ENCODE results near the gene MIPOL1. TPM values are rescaled to one million over a fixed set of nuclear protein-coding genes. Genes with fewer than 3 reads are reported as not detected.

Gene MIPOL1
- total RNA-seq, 4 donors from 2014 or later: 17.0 to 43.4 (median 30.2) TPM

DNA sequence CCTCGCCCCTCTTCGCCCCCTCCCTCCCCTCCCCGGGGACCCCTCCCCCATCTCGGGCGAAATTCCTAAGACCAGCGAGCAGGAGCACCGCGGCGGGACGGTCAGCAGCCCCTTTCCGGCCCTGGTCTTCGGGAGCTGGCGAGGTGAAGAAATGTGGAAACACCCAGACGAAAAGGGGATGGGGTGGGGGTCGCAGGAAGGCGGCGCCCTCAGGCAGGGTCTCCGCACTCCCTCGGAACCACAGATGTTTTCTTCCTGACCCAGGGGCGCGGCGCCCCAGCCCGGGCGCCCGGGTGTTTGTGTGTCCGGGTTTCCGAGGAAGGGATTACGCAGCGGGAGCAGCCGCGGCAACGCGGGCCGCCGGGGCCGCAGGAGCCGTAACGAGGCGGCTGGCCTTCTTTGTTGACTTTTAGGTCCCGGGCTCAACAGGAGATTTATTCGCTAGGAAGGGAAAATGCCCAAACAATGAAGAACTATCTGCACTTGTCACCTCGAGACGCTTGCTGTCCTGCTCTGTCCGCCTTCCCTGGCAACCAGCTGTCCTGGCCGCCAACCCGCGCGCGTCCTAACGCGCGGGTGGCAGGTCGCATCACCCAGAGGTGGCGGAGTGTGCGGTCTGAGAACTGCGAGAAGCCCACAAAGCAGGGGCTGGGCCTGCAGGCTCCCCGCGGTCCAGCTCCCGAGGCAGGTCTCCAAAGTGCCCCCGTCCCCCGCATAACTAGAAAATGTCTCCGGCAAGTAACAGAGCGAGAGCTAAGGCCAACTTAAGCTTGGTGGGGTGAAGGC is 390.3 kb downstream of the MIPOL1 start:
- 4 to 6% methylated on average over 45 to 58 of the region's 63 CpGs for WGBS, 2 donors
- Histone ChIP-seq H3K36me3 (no peaks in the 10 kb centered on the region), H3K27ac (no peak overlapping the region), H3K27me3 (peaks cover 99% of the 10 kb centered on the region), H3K4me3 (replicated peaks in 1 of 3) (no peak overlapping the region), H3K9me3 (no peaks in the 10 kb centered on the region), H3K4me1 (peaks cover 21 to 36% of the 10 kb centered on the region in 2 donors)
- DNase-seq: no peak
- no peak for TF ChIP-seq POLR2A (IDR thresholded peaks at IDR 0.05)
- TF ChIP-seq, protein P1, sequence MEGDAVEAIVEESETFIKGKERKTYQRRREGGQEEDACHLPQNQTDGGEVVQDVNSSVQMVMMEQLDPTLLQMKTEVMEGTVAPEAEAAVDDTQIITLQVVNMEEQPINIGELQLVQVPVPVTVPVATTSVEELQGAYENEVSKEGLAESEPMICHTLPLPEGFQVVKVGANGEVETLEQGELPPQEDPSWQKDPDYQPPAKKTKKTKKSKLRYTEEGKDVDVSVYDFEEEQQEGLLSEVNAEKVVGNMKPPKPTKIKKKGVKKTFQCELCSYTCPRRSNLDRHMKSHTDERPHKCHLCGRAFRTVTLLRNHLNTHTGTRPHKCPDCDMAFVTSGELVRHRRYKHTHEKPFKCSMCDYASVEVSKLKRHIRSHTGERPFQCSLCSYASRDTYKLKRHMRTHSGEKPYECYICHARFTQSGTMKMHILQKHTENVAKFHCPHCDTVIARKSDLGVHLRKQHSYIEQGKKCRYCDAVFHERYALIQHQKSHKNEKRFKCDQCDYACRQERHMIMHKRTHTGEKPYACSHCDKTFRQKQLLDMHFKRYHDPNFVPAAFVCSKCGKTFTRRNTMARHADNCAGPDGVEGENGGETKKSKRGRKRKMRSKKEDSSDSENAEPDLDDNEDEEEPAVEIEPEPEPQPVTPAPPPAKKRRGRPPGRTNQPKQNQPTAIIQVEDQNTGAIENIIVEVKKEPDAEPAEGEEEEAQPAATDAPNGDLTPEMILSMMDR (IDR thresholded peaks at IDR 0.05): no peak
- intact Hi-C loops (cut with DNase I): no loop called here

DNA sequence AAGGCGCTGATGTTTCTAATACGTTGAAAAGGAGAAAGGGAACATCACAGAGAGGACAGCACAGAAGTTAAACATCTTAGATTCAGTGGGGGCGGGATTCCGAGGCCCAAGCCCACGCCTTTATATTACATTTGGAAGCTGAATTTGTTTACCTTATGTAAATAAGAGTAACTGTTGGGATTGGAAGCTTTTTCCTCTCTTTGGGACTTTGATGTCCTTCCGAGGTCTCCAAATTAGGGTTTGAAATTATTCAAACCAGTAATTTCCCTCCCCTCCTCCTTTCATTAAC is 390.9 kb downstream of the MIPOL1 start:
- WGBS, 2 donors: 29 to 32% methylated on average over 6 of the region's 6 CpGs
- no peak overlapping the region for H3K4me3 ChIP-seq (replicated peaks in 1 of 3)
- no peak for DNase-seq

DNA sequence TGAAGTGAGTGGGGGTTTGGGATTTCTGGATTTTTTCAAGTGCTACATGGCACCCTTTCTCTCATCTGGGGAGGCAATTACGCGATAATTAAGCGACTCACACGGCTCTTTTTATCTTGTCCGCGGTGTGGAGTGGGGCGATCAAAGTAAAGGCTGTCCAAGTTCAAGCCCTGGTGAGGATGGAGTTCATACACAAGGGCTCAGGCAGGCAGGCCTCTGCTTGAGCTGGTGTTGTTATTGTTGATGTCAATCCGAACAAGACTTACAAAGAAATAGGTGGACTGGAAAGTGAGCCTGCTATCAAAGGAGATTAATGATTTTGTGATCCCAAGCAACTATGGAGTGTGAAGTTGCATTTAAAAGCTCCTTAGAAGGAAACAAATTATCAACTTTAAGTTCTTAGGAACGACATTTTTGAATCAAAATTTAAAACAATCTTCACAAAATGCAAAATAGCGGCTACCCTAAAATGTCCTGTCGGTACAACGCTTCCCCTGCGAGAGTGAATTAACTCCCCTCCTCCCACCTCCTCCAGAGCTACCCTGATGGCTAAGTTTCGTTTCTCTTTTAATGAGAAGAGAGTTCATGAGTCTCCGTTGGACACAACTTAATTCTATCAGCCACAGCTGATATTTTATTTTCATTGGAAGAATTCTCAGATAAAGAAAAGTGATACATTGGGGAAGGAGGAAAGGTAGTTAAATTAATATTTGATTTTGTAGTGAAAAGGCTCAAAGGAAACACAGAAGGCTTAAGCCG is 391.4 kb downstream of the MIPOL1 start:
- no peak for DNase-seq
- peaks cover 17 to 28% of the 10 kb centered on the region in 2 donors for H3K4me1 ChIP-seq
- intact Hi-C loops (cut with DNase I): no loop called here
- H3K4me3 ChIP-seq (replicated peaks in 1 of 3): no peak overlapping the region
- 23% methylated on average over 16 of the region's 16 CpGs for WGBS, 2 donors
- no peak for TF ChIP-seq POLR2A (IDR thresholded peaks at IDR 0.05)
- TF ChIP-seq, protein P1 (IDR thresholded peaks at IDR 0.05): no peak
- H3K36me3 ChIP-seq: no peaks in the 10 kb centered on the region
- no peak overlapping the region for H3K27ac ChIP-seq
- peaks cover 94% of the 10 kb centered on the region for H3K27me3 ChIP-seq
- no peaks in the 10 kb centered on the region for H3K9me3 ChIP-seq

More for the DNA sequence above, 390.9 kb downstream of the MIPOL1 start:
- H3K4me1 ChIP-seq: peaks cover 18 to 33% of the 10 kb centered on the region in 2 donors
- H3K27me3 ChIP-seq: peaks cover 99% of the 10 kb centered on the region
- no peaks in the 10 kb centered on the region for H3K36me3 ChIP-seq
- no peaks in the 10 kb centered on the region for H3K9me3 ChIP-seq
- H3K27ac ChIP-seq: no peak overlapping the region
- TF ChIP-seq, protein P1 (IDR thresholded peaks at IDR 0.05): no peak
- TF ChIP-seq POLR2A (IDR thresholded peaks at IDR 0.05): no peak
- intact Hi-C loops (cut with DNase I): no loop called here

DNA sequence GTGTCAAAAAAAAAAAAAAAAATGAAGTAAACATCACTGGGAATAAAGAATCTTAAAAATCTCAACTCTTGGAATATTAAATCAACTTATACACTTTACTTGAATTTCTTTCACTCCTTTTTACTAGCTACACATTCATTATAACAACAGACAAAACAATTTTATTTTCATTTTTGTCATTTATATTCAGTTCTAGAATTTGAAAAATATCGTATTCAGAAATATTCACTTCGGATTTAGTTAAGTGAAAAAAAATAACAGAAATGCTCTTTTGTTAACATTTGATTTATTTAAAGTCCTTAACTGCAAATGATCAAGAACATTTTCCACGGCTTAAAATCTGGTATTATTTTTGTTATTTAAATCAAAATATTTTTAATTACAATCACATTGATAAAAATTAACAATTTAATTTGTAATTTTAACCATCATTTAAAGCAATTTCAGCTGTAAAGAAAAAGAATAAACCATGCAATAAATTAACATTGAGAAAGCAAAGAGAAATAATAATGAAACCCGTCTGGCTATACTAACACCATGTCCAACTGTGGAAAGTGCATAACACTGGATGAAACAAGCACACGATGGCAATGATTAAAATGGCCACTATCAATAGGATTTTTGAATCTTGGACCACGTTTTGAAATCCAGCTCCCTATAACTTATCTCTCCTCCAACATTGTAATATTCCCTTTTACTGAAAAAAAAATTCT is 392.1 kb downstream of the MIPOL1 start:
- Histone ChIP-seq H3K4me1 (peaks cover 13 to 21% of the 10 kb centered on the region in 2 donors), H3K36me3 (no peaks in the 10 kb centered on the region), H3K9me3 (no peaks in the 10 kb centered on the region), H3K4me3 (replicated peaks in 1 of 3) (no peak overlapping the region), H3K27me3 (peaks cover 86% of the 10 kb centered on the region), H3K27ac (no peak overlapping the region)
- no peak for TF ChIP-seq POLR2A (IDR thresholded peaks at IDR 0.05)
- TF ChIP-seq, protein P1 (IDR thresholded peaks at IDR 0.05): no peak
- DNase-seq: no peak
- WGBS, 2 donors: 37 to 45% methylated on average over 6 of the region's 6 CpGs
- intact Hi-C loops (cut with DNase I): loop anchor here (10.0 kb wide), 1 partner anchor 345 kb away; no protein-coding TSS in a partner anchor
